GM12892 (cell line): ENCODE results near the gene LSMEM2.

Experiments
- POLR2A ChIP-seq: IDR thresholded peaks from 2 replicates; pipeline ENCODE4 v1.6.1; 2011; ENCODE audit warnings: low read depth, low read length, control low read depth
- POLR2AphosphoS5 ChIP-seq: IDR thresholded peaks from 2 replicates; pipeline ENCODE4 v1.6.1; 2011; ENCODE audit warnings: low read depth, low read length, control low read depth
- TAF1 ChIP-seq: IDR thresholded peaks from 2 replicates; pipeline ENCODE4 v1.6.1; 2011; ENCODE audit warnings: low read depth, mild to moderate bottlenecking, control low read depth, low read length, borderline replicate concordance

DNA sequence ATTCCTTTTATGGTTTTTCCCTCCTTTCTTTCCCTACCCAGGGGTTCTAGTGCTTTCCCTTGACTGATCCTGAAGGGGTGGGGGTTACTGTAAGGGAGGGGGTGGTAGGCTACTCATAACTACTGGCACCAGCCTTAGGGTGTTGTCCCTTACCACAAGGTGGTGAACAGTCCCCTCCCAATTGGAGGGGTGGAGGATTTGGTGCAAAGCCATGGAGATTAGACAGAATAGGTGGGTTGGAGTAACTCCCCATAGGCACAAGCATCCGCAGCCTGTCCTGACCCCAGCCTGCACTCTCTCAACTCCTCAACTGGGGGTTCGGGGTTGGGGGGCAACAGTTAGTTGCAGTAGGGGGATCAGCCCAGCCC lies 46.2 kb downstream of the LSMEM2 start:
- TF ChIP-seq POLR2AphosphoS5 (no peak), POLR2A (no peak), TAF1 (no peak)
